Esophagus squamous epithelium (tissue), 4 donors: ENCODE measurements around the gene BZW2.

ENCODE experiments used
- CTCF ChIP-seq, 6 experiments: fragments of 450-650 bp in 4 of 6; fragments of 200-600 bp in 2 of 6; sonication (generic) in 2 of 6; IDR thresholded peaks; one replicate each; pipeline ENCODE4 v1.5.1; 2016 to 2019; ENCODE audit warnings: antibody characterized with exemption in 6 of 6, mild to moderate bottlenecking in 4 of 6, moderate library complexity in 4 of 6
- POLR2A ChIP-seq, 4 donors: fragments of 450-650 bp; IDR thresholded peaks; one replicate each; pipeline ENCODE4 v1.6.1; 2017; ENCODE audit warnings: antibody characterized with exemption in 4 of 4, mild to moderate bottlenecking in 4 of 4, moderate library complexity in 3 of 4

- TF ChIP-seq CTCF (IDR thresholded peaks at IDR 0.05) (no peak), POLR2A (IDR thresholded peaks at IDR 0.05) (no peak)
Measured at GRCh38 chr7:16670731-16671344, 24.9 kb downstream of the BZW2 start.
